GM18519 (cell line): Measurements from ENCODE around the gene MAGEF1.

Experiments
- ATAC-seq: cut with Tn5 transposase; IDR thresholded peaks from one replicate; pipeline ENCODE4 v1.9.1; 2021; ENCODE audit warnings: mild to moderate bottlenecking, moderate library complexity; ENCODE audit not compliant: unreplicated experiment, low FRiP score

MAGEF1 gene

DNA sequence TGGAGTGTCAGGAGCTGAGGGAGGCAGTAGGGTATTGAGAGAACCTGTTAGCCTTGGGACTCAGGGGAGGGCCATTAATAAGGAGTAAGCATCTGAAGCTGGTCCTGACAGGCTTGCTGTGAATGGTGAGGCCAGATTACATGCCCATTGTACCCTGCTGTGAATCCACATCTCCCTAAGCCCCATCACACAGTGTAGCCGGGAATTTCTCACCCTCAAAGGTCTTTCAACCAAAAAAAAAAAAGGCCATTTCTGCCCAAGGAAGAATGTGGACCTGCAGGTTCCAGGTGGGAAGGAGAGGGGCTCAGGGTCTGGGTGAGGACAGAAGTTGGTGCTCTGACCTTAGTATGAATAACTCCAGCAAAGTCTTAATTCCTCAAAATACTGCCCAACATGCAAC lies 37.2 kb downstream of the MAGEF1 start:
- ATAC-seq, result no peak

DNA sequence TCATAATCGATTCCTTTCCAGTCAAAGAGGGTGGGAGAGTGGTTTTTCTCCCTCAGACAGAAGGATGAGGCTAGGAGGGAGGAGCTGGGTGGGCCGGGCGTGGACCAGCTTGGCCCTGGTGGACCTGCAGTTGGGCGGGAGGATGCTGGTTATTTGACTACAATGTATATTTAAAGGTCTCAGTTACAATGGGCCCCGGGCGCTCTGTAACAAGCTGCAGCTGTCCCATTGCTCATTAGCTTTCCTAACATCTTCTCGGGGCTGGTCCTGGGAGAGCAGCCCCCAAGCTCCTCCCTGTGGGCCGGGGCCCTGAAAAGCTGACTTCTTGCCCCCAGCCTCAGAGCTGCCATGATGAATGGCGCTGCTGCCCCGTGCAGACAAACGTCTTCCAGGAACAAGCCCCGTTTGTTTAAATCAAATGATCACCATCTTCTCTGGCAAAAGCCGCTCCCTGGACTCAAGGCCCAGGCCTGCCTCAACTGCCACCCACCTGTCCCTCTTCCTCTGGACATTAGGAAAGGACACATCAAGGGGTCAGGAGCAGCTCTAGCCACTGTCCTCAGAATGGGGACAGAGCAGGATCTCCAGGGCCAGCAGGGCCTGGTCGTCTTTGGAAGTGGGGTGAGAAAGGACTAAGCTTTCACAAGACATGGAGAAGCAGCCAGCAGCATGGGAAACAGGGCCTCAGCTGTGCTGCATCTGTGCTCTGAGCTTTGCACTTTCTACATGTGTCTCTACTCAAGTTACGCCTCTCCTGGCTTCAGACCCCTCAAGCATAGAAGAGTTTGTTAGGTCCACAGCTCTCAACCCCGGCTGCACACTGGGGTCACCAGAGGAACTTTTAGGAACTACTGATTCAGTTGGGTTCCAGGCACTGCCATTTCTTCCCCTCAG lies 38.6 kb downstream of the MAGEF1 start:
- no peak for ATAC-seq

DNA sequence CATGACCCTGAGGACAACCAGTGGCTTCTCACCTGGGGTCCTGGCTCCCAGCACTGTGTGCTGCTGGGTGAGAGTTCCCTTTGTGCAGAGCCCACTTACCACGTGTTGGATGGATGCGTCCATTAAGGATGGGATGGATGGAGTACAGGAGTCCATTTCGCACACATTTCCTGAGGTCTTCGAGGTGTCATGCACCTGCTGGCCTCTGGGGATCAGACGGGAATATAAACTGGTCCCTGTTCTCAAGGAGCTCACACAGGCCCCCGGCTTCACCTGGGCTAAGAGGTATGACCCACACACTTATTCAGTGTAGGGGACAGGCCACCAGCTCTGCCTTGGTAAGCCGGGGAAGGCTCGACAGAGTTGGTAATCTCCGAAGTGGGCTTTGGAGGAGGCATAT lies 39.5 kb downstream of the MAGEF1 start:
- ATAC-seq, result no peak

DNA sequence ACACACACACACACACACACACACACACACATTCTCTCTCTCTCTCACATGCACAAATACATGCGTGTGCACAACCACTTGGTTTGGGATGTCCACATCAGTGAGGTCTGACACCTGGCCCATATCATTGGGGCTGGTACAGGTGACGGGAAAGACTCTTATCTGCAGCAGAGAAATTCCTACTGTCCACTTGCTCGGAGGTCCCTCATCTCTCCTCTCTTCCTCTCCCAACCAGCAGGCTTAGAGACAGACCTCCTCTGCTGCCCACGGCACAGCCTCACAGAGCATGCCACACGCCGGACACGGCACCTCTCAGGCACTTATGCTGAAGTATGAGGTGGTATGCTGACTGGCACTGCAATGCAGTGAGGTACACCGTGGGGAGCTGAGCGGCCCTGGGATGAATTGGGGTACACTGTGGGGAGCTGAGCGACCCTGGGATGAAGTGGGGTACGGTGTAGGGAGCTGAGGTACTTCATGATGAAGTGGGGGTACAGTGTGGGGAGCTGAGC lies 41.7 kb downstream of the MAGEF1 start:
- ATAC-seq, result no peak

DNA sequence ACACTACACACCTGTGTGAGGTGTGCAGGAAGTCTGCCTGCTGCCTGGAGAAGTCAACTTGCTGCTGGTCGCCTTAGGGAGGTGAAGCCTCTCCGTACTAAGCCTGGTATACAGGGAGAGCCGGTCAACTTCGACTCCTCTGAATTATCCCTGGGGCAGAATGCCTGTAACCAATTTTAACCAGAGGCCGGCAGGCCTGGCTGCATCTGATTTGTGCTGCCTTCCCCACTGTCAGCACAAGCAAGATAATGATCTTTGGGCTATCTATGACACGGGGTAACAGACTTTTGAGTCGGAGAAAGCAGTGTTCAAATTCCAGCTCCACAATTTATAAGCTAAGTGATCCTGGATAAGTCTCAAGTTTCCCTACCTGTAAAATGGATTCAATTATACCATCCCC lies 42.3 kb downstream of the MAGEF1 start:
- ATAC-seq, result no peak

DNA sequence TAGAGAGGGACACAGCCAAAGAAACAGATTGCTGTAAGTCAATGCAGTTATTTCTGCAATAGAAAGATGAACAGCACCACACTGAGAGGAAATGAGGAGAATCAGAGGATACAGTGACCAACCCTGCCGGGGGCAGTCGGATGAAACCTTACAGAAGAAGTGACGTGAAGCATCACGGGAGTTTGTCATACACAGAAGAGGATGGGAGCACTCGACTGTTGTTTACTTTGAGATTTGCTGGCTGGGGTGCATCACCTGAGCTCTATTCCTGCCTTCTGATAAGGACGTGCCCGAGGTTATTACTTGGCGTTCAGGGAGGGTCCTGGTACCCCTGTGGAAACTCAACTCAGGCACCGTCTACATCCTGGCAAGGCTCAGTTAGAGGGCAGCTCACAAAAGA lies 45.4 kb downstream of the MAGEF1 start:
- no peak for ATAC-seq

DNA sequence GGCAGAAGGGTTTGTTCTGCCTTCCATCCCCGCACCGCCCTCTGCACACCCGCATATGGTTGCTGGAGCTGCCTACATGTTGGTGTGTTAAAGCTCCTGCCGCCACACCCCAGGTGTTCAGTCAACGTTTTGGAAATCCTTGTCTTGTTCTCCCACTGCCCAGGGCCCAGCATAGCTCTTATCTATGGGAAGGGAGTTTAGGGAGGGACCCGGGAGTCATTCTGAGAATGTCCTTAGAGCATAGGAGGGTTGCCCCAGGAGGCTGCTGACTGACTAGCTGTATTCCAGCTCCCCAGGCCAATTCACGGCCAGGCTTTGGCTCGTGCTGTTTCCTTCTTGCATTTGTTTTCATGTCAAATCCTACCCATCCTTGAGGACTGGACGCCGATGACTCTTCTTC lies 46.8 kb downstream of the MAGEF1 start:
- ATAC-seq, result no peak

DNA sequence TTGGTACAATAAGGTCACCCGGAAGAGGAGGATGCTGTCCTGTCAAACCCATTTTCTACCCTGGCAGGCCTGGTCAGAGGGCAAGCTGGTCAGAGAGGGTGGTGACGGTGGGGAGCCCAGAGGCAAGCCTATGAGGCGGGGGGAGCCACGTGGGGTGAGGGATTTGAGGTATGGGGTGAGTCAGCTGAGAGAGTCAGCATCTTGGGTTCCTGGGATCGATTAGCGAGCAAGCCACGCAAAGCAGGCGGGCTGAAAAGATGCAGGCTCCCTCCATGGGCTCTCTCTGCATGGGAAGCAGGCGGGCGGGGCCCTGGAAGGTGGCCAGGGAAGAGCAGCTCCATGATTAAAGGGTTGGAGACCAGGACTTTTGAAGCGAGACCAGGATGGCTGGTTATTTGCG lies 48.1 kb downstream of the MAGEF1 start:
- ATAC-seq, result no peak

DNA sequence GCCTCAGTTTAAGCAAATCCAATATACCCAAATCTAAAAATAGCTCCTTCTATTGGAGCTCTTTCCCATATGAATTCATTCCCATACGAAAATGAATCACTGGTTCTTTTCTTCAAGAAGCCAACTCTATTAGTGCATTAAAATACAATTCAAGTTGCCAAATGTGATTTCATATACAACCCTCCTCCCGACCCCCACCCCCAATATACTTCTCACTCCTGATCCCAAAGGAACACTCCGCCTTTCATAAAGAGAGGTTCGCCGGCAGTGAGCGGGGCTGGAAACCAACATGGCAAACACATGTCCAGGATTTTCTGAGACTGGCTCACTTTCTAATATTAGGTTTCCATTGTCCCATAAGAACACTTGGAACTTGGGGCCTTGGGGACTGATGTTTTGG lies 48.5 kb downstream of the MAGEF1 start:
- ATAC-seq, result no peak

DNA sequence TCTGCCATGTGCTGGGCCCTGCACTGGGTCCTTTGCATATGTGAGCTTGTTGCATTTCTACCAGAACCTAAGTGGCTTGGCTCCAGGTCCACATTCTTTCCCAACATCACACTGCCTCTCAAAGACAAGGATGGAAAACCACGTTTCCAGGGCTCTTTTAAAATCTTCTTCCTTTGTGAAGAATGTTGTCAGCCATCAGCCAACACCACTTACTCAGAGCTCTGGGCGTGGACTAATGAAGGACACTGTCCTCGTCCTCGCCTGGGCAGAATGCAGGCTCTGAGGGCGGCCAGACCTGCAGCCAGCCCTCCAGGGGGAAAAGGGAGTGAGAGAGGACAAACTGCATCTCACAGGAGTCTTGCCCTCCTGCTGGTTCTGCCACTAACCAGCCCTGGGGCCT lies 49.7 kb downstream of the MAGEF1 start:
- no peak for ATAC-seq

DNA sequence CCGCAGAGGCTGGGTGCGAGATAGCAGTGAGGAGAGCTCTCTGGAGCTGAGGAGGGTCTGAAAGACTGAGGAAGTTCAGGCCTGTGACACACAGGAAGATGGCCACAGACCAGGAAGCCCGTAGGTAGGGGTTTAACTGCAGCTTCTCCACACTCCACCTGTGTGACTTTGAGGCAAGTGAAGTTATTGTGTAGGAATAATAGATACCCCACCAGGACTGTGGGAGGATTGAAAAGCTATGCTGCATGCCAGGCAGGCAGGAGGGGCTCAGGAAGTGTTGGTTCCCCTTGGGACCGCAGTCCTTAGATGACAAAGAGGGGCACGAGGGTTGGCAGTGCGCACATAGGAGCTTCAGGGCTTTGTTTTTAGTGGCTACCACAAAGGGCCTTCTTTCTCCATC lies 50.9 kb downstream of the MAGEF1 start:
- no peak for ATAC-seq
